HFFc6 (cell line): Measurements from ENCODE around the gene PPL. TPM values are rescaled to one million over a fixed set of nuclear protein-coding genes. Genes with fewer than 3 reads are reported as not detected.
"Not testable (repeated sequence)": the region's sequence is repeated elsewhere in the genome, so short reads cannot be mapped to it uniquely, and the experiment has no call there.

Experiments used
- DNase-seq: peaks from one replicate; pipeline ENCODE4 v3.0.0-alpha.2; 2018
- H3K27ac Mint-ChIP-seq: 2 replicates; pipeline ENCODE4 v1.8.0; 2020; ENCODE audit warnings: mild to moderate bottlenecking, mixed read lengths
- H3K27me3 Mint-ChIP-seq: 2 replicates; pipeline ENCODE4 v1.8.0; 2021; ENCODE audit warnings: mild to moderate bottlenecking, moderate library complexity, mixed read lengths; ENCODE audit not compliant: insufficient read depth
- H3K36me3 Mint-ChIP-seq: 2 replicates; pipeline ENCODE4 v1.8.0; 2021; ENCODE audit warnings: low read depth, mixed read lengths
- H3K4me1 Mint-ChIP-seq: 2 replicates; pipeline ENCODE4 v1.8.0; 2020; ENCODE audit warnings: low read depth, mixed read lengths
- H3K4me3 Mint-ChIP-seq: 2 replicates; pipeline ENCODE4 v1.8.0; 2020; ENCODE audit warnings: mild to moderate bottlenecking, moderate library complexity, mixed read lengths
- H3K9me3 Mint-ChIP-seq: 2 replicates; pipeline ENCODE4 v1.8.0; 2020; ENCODE audit warnings: mild to moderate bottlenecking, mixed read lengths
- CTCF ChIP-seq: fragments of 200-600 bp; sonication (generic); IDR thresholded peaks from 2 replicates; pipeline ENCODE4 v1.5.0; 2021; ENCODE audit warnings: antibody characterized with exemption, mild to moderate bottlenecking
- total RNA-seq, 6 experiments: library from RNA; stranded (reverse); fragmentation: NEBNext Ultra II Directional; extraction: Animal tissue kit (Norgen Biotek cat#: 25700); gene quantifications; 2 replicates in 1 of 6; 3 replicates in 5 of 6; pipeline ENCODE4 v1.2.3, GENCODE V29; 2021

Gene PPL
- total RNA-seq, 6 experiments from 2014 or later = 0.02 to 0.06 (median 0.05) TPM; not detected in 3

GRCh38 chr16:4954714-4955113, 17.8 kb upstream of the PPL start:
- peaks cover 12% of the 10 kb centered on the region for H3K27me3 Mint-ChIP-seq
- peaks cover 19% of the 10 kb centered on the region for H3K4me1 Mint-ChIP-seq
- no peak overlapping the region for H3K27ac Mint-ChIP-seq
- no peak for TF ChIP-seq CTCF
- no peak for DNase-seq
- H3K9me3 Mint-ChIP-seq = no peaks in the 10 kb centered on the region
- no peaks in the 10 kb centered on the region for H3K36me3 Mint-ChIP-seq
- no peak overlapping the region for H3K4me3 Mint-ChIP-seq

- not testable (repeated sequence) for H3K4me1 Mint-ChIP-seq, H3K27ac Mint-ChIP-seq, H3K36me3 Mint-ChIP-seq, H3K9me3 Mint-ChIP-seq, DNase-seq, H3K4me3 Mint-ChIP-seq
- H3K27me3 Mint-ChIP-seq = peaks cover 12% of the 10 kb centered on the region
These were observed 14.6 kb upstream of the PPL start for GRCh38 chr16:4951583-4951982.

GRCh38 chr16:4949986-4950385, 13.0 kb upstream of the PPL start:
- Mint-ChIP-seq H3K4me1 (peaks cover 14% of the 10 kb centered on the region), H3K9me3 (no peaks in the 10 kb centered on the region), H3K36me3 (no peaks in the 10 kb centered on the region), H3K27me3 (peaks cover 12% of the 10 kb centered on the region), H3K27ac (no peak overlapping the region), H3K4me3 (no peak overlapping the region)
- no peak for TF ChIP-seq CTCF
- no peak for DNase-seq

- H3K27ac Mint-ChIP-seq = no peak overlapping the region
- peaks cover 8% of the 10 kb centered on the region for H3K27me3 Mint-ChIP-seq
- no peak overlapping the region for H3K4me3 Mint-ChIP-seq
- no peaks in the 10 kb centered on the region for H3K36me3 Mint-ChIP-seq
- peaks cover 22% of the 10 kb centered on the region for H3K4me1 Mint-ChIP-seq
- no peak for DNase-seq
- no peaks in the 10 kb centered on the region for H3K9me3 Mint-ChIP-seq
- TF ChIP-seq CTCF = no peak
These were observed 12.2 kb upstream of the PPL start for GRCh38 chr16:4948903-4949766.

- Mint-ChIP-seq H3K36me3 (no peaks in the 10 kb centered on the region), H3K4me3 (no peak overlapping the region), H3K27ac (no peak overlapping the region)
These were observed 11.0 kb upstream of the PPL start for GRCh38 chr16:4947722-4948503.

More at GRCh38 chr16:4947722-4948503, 11.0 kb upstream of the PPL start:
- Mint-ChIP-seq H3K4me1 (peaks cover 33% of the 10 kb centered on the region), H3K27me3 (peaks cover 3% of the 10 kb centered on the region), H3K9me3 (no peaks in the 10 kb centered on the region)
- no peak for DNase-seq
- no peak for TF ChIP-seq CTCF
